GM23248 (cell line): ENCODE measurements around the gene ATP2B2. TPM values are rescaled to one million over a fixed set of nuclear protein-coding genes. Genes with fewer than 3 reads are reported as not detected.

Experiments used
- DNase-seq: peaks from one replicate; pipeline ENCODE4 v3.0.0-alpha.2; 2015
- H2AFZ ChIP-seq: fragments of 200-600 bp; sonication (generic); 2 replicates; pipeline ENCODE4 v1.6.1; 2016; ENCODE audit warnings: antibody characterized with exemption
- H3F3A ChIP-seq: fragments of 200-600 bp; sonication (generic); 2 replicates; pipeline ENCODE4 v1.6.1; 2016; ENCODE audit warnings: mild to moderate bottlenecking, antibody characterized with exemption, mixed run types; ENCODE audit not compliant: insufficient read depth
- H3K27ac ChIP-seq: fragments of 200-600 bp; sonication (generic); 2 replicates; pipeline ENCODE4 v1.5.1; 2016; ENCODE audit warnings: mild to moderate bottlenecking
- H3K27me3 ChIP-seq: fragments of 200-600 bp; sonication (generic); replicated peaks from 2 replicates; pipeline ENCODE4 v1.6.1; 2016; ENCODE audit warnings: mild to moderate bottlenecking; ENCODE audit not compliant: insufficient read depth
- H3K36me3 ChIP-seq: fragments of 200-600 bp; sonication (generic); 2 replicates; pipeline ENCODE4 v1.6.1; 2016; ENCODE audit warnings: low read depth, mild to moderate bottlenecking
- H3K4me1 ChIP-seq: fragments of 200-600 bp; sonication (generic); 2 replicates; pipeline ENCODE4 v1.6.1; 2016; ENCODE audit warnings: mild to moderate bottlenecking; ENCODE audit not compliant: insufficient read depth
- H3K4me2 ChIP-seq: fragments of 200-600 bp; sonication (generic); one replicate; pipeline ENCODE4 v1.6.1; 2016; ENCODE audit warnings: mild to moderate bottlenecking; ENCODE audit not compliant: unreplicated experiment
- H3K4me3 ChIP-seq: fragments of 200-600 bp; sonication (generic); 2 replicates; pipeline ENCODE4 v1.5.1; 2016; ENCODE audit warnings: mild to moderate bottlenecking
- H3K79me2 ChIP-seq: fragments of 200-600 bp; sonication (generic); 2 replicates; pipeline ENCODE4 v1.6.1; 2016; ENCODE audit warnings: mild to moderate bottlenecking; ENCODE audit not compliant: insufficient read depth
- H3K9ac ChIP-seq: fragments of 200-600 bp; sonication (generic); 2 replicates; pipeline ENCODE4 v1.6.1; 2016; ENCODE audit warnings: mild to moderate bottlenecking
- H3K9me2 ChIP-seq: fragments of 200-600 bp; sonication (generic); 2 replicates; pipeline ENCODE4 v1.6.1; 2016; ENCODE audit warnings: mixed run types, mild to moderate bottlenecking, moderate library complexity; ENCODE audit not compliant: insufficient read depth
- H3K9me3 ChIP-seq: fragments of 200-600 bp; sonication (generic); one replicate; pipeline ENCODE4 v1.6.1; 2017; ENCODE audit warnings: low read depth
- H4K20me1 ChIP-seq: fragments of 200-600 bp; sonication (generic); 2 replicates; pipeline ENCODE4 v1.6.0; 2016; ENCODE audit not compliant: insufficient read depth
- EZH2 ChIP-seq: fragments of 200-600 bp; sonication (generic); IDR thresholded peaks from 2 replicates; pipeline ENCODE4 v1.6.1; 2018; ENCODE audit warnings: antibody characterized with exemption, mild to moderate bottlenecking; ENCODE audit not compliant: insufficient read depth, poor library complexity, severe bottlenecking
- EZH2phosphoT487 ChIP-seq: fragments of 200-600 bp; sonication (generic); IDR thresholded peaks from 2 replicates; pipeline ENCODE4 v1.6.1; 2018; ENCODE audit warnings: antibody characterized with exemption, moderate library complexity, mild to moderate bottlenecking, low read depth; ENCODE audit not compliant: insufficient read depth
- WGBS, 2 experiments: methylation state at CpG; one replicate each; pipeline ENCODE4 v1.1.6; 2015 to 2017; ENCODE audit warnings: low lambda C conversion rate in 2 of 2, low coverage in 1 of 2; ENCODE audit errors: missing lambda C conversion rate in 2 of 2; 5-methylcytosine and 5-hydroxymethylcytosine counted together
- in situ Hi-C: fragments of 300-500 bp; cut with MboI; formaldehyde crosslinking; loops from 2 replicates; pipeline ENCODE4 v1.15.0; 2020
- polyA plus RNA-seq: library from polyadenylated mRNA; unstranded; fragments of >200 nt; fragmentation: Nextera tagmentation; extraction: Ambion mirVana; gene quantifications from 2 replicates; pipeline ENCODE4 v1.2.1, GENCODE V29; 2016
- total RNA-seq: library from RNA; depleted of rRNA; stranded (reverse); fragments of >200 nt; shearing (Covaris generic); gene quantifications from 2 replicates; pipeline ENCODE4 v1.2.3, GENCODE V29; 2014

Gene ATP2B2
- total and polyA plus RNA-seq, 2 experiments from 2014 or later: not detected

DNA sequence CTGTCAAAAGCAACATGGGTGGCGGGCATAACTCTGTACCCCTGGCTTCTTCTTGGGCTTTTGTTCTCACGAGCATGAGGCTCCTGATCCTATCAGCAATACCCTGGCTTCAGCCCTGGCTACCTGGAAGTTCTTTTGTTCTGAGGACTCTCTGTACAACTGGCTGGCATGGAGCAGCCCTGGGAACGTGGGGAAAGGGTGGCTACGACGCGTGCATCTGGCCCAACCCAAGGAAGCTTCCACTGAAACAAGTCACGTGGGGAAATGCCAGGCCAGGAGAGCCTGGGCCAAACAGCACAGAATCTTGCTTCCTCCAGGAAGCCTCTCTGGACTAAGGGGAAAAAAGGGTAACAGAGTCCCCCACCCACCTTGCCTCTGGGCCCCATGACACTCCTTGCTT is 22.7 kb upstream of the ATP2B2 start:
- H3K9ac ChIP-seq: no peak overlapping the region
- TF ChIP-seq EZH2phosphoT487 (no peak), EZH2 (no peak)
- no peaks in the 10 kb centered on the region for H3K79me2 ChIP-seq

DNA sequence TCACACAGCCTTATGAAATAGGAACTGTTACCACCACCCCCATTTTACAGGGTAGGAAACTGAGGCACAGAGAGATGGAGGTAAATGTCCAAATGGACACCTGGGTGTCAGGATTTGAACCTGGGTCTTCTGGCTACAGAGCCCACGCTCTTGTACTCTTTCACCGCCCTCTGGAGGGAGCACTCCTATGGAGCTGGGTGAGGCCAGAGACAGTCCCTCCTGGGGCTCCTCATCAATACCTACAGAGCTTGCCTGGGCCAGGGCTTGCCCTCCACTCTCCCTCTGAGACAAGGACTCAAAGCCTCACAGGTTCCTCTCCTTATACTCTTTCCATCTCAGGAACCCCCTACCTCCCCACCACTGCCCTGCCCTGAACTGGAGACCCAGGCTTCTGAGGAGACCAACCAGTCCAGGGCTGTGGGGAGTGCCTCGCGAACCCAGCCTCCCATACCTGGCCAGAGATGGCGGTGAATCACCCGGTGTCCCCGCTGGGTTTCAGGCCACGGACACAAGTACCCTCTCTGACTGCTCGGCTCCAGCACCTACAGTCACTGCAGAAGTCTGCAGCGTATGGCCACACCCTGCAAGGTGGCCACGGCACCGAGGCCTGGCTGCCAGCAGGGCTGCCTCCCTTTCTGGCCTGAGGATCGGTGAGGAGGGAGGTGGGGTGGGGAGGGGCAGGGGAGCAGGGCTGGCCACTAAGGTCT is 22.1 kb upstream of the ATP2B2 start:
- no peaks in the 10 kb centered on the region for H3K9me2 ChIP-seq
- TF ChIP-seq EZH2phosphoT487 (no peak), EZH2 (no peak)
- no peak overlapping the region for H3K9ac ChIP-seq
- H3K27me3 ChIP-seq: peaks cover 41% of the 10 kb centered on the region
- H3F3A ChIP-seq: no peaks in the 10 kb centered on the region
- H3K4me3 ChIP-seq: no peak overlapping the region
- no peaks in the 10 kb centered on the region for H3K79me2 ChIP-seq
- H3K4me1 ChIP-seq: no peaks in the 10 kb centered on the region
- 57 to 58% methylated on average over 13 of the region's 13 CpGs for WGBS, 2 experiments
- H2AFZ ChIP-seq: no peak overlapping the region
- H3K36me3 ChIP-seq: no peaks in the 10 kb centered on the region
- no peaks in the 10 kb centered on the region for H4K20me1 ChIP-seq
- H3K4me2 ChIP-seq: no peak overlapping the region
- no peaks in the 10 kb centered on the region for H3K9me3 ChIP-seq
- in situ Hi-C loops: no loop called here
- no peak for DNase-seq
- no peak overlapping the region for H3K27ac ChIP-seq

More for the DNA sequence above, 22.7 kb upstream of the ATP2B2 start:
- H3K4me2 ChIP-seq: no peak overlapping the region
- peaks cover 35% of the 10 kb centered on the region for H3K27me3 ChIP-seq
- H4K20me1 ChIP-seq: no peaks in the 10 kb centered on the region
- H3K9me2 ChIP-seq: no peaks in the 10 kb centered on the region
- H3K4me1 ChIP-seq: no peaks in the 10 kb centered on the region
- in situ Hi-C loops: no loop called here
- no peak overlapping the region for H3K27ac ChIP-seq
- no peaks in the 10 kb centered on the region for H3K9me3 ChIP-seq
- no peak for DNase-seq
- H3F3A ChIP-seq: no peaks in the 10 kb centered on the region
- H2AFZ ChIP-seq: no peak overlapping the region
- H3K4me3 ChIP-seq: no peak overlapping the region
- no peaks in the 10 kb centered on the region for H3K36me3 ChIP-seq
- 19 to 22% methylated on average over 7 of the region's 7 CpGs for WGBS, 2 experiments

DNA sequence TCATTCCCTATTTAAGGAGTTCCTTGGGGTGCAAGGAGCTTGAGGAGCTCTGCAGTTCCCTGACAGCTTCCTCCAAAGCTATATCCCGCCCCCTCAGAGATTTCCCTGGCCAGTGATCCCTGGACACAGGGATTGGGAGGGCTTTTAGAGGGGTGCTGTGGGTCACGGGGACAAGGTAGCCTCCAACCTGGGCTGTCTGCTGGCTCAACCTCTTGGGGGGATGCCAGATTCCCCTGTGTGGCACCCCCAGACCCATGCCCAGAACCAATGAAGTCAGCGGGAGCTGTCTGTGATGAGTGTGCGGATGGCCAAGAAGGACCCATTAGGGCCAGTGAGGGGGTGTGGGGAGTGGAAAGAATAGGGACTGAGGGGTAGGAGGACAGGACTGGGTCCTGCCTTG is 21.0 kb upstream of the ATP2B2 start:
- in situ Hi-C loops: no loop called here
- Histone ChIP-seq H3K79me2 (no peaks in the 10 kb centered on the region), H3K4me3 (no peak overlapping the region), H3K27ac (no peak overlapping the region), H3F3A (no peaks in the 10 kb centered on the region), H2AFZ (no peak overlapping the region), H3K9me2 (no peaks in the 10 kb centered on the region), H3K9ac (no peak overlapping the region), H3K36me3 (no peaks in the 10 kb centered on the region), H3K27me3 (peaks cover 52% of the 10 kb centered on the region), H3K4me2 (no peak overlapping the region), H4K20me1 (no peaks in the 10 kb centered on the region), H3K9me3 (no peaks in the 10 kb centered on the region), H3K4me1 (no peaks in the 10 kb centered on the region)
- DNase-seq: no peak
- WGBS, 2 experiments: 51 to 65% methylated on average over 4 of the region's 4 CpGs
- no peak for TF ChIP-seq EZH2
- TF ChIP-seq EZH2phosphoT487: no peak

DNA sequence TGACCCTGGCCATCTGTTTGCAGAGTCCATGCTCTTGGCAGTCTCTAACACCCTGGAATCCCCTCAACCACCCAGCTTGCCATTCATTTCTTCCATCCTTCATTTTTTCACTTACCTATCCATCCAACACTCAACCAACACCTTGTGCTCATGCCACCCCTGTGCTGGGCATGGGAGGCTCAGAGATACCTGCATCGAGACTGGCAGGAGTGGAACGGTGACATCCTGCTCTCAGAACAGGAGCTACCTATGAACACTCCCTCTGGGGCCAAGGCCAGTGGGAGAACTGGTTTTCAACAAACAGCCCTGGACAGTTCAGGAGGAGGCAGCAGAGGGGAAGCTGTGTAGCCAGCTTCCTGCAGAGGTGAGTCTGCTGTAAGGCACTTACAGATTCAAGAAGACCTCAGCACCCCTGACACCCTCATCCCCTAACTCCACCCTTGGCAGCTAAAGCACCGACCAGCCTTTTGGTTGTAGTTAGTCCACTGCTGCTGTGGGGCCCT is 19.5 kb upstream of the ATP2B2 start:
- no peaks in the 10 kb centered on the region for H3K79me2 ChIP-seq
- no peak overlapping the region for H3K27ac ChIP-seq
- DNase-seq: no peak
- no peaks in the 10 kb centered on the region for H3K9me3 ChIP-seq
- peaks cover 56% of the 10 kb centered on the region for H3K27me3 ChIP-seq
- H3K4me2 ChIP-seq: no peak overlapping the region
- TF ChIP-seq EZH2 (no peak), EZH2phosphoT487 (no peak)
- H3K4me1 ChIP-seq: no peaks in the 10 kb centered on the region
- H2AFZ ChIP-seq: no peak overlapping the region
- H3K36me3 ChIP-seq: no peaks in the 10 kb centered on the region
- no peaks in the 10 kb centered on the region for H4K20me1 ChIP-seq
- no peaks in the 10 kb centered on the region for H3F3A ChIP-seq
- no peaks in the 10 kb centered on the region for H3K9me2 ChIP-seq
- 51 to 61% methylated on average over 3 of the region's 3 CpGs for WGBS, 2 experiments
- no peak overlapping the region for H3K9ac ChIP-seq
- H3K4me3 ChIP-seq: no peak overlapping the region
- in situ Hi-C loops: no loop called here
